Measurements from ENCODE around the gene TGFBR3L. TPM values are rescaled to one million over a fixed set of nuclear protein-coding genes. Genes with fewer than 3 reads are reported as not detected.

TGFBR3L gene
- total RNA-seq, 1 donor from 2014 or later: not detected

- no peak for DNase-seq (ENCODE audit: low spot score)
- Mint-ChIP-seq H3K4me3 (ENCODE audit: unreplicated experiment) (no peak overlapping the region), H3K9me3 (ENCODE audit: unreplicated experiment) (no peaks in the 10 kb centered on the region), H3K36me3 (ENCODE audit: low read depth, unreplicated experiment) (peaks cover 9% of the 10 kb centered on the region), H3K4me1 (ENCODE audit: unreplicated experiment) (peaks cover 12% of the 10 kb centered on the region), H3K27me3 (ENCODE audit: unreplicated experiment) (peaks cover 17% of the 10 kb centered on the region), H3K27ac (ENCODE audit: unreplicated experiment) (no peak overlapping the region)
- TF ChIP-seq CTCF (IDR thresholded peaks at IDR 0.05; ENCODE audit: unreplicated experiment): no peak
Observed at GRCh38 chr19:7900931-7901330, 13.7 kb upstream of the TGFBR3L start.

GRCh38 chr19:7901337-7901736 lies 13.3 kb upstream of the TGFBR3L start:
- Mint-ChIP-seq H3K4me3 (ENCODE audit: unreplicated experiment) (no peak overlapping the region), H3K4me1 (ENCODE audit: unreplicated experiment) (peaks cover 12% of the 10 kb centered on the region), H3K27me3 (ENCODE audit: unreplicated experiment) (peaks cover 17% of the 10 kb centered on the region), H3K27ac (ENCODE audit: unreplicated experiment) (no peak overlapping the region), H3K36me3 (ENCODE audit: low read depth, unreplicated experiment) (peaks cover 9% of the 10 kb centered on the region), H3K9me3 (ENCODE audit: unreplicated experiment) (no peaks in the 10 kb centered on the region)
- DNase-seq (ENCODE audit: low spot score): no peak
- TF ChIP-seq CTCF (IDR thresholded peaks at IDR 0.05; ENCODE audit: unreplicated experiment): no peak

GRCh38 chr19:7902796-7903243 lies 11.8 kb upstream of the TGFBR3L start:
- Mint-ChIP-seq H3K4me1 (ENCODE audit: unreplicated experiment) (peaks cover 12% of the 10 kb centered on the region), H3K27ac (ENCODE audit: unreplicated experiment) (peak overlapping the region; percentile 86), H3K4me3 (ENCODE audit: unreplicated experiment) (peak overlapping the region; percentile 92), H3K27me3 (ENCODE audit: unreplicated experiment) (peaks cover 13% of the 10 kb centered on the region), H3K9me3 (ENCODE audit: unreplicated experiment) (no peaks in the 10 kb centered on the region), H3K36me3 (ENCODE audit: low read depth, unreplicated experiment) (peaks cover 9% of the 10 kb centered on the region)
- no peak for TF ChIP-seq CTCF (IDR thresholded peaks at IDR 0.05; ENCODE audit: unreplicated experiment)
- no peak for DNase-seq (ENCODE audit: low spot score)

GRCh38 chr19:7903244-7904073 lies 11.2 kb upstream of the TGFBR3L start, which contains the start of gene MAP2K7:
TSS of gene MAP2K7 (plus strand) at chr19:7903877. CDS start at chr19:7903945, 68 bp downstream.
- peaks cover 13% of the 10 kb centered on the region for H3K27me3 Mint-ChIP-seq (ENCODE audit: unreplicated experiment)
- TF ChIP-seq CTCF (IDR thresholded peaks at IDR 0.05; ENCODE audit: unreplicated experiment): peak; percentile 57
- peaks cover 12% of the 10 kb centered on the region for H3K4me1 Mint-ChIP-seq (ENCODE audit: unreplicated experiment)
- peak within 1 kb of the TSS; percentile 92 for H3K27ac Mint-ChIP-seq (ENCODE audit: unreplicated experiment)
- H3K36me3 Mint-ChIP-seq (ENCODE audit: low read depth, unreplicated experiment): peaks cover 9% of the 10 kb centered on the region
- peak; percentile 100 for DNase-seq (ENCODE audit: low spot score)
- H3K9me3 Mint-ChIP-seq (ENCODE audit: unreplicated experiment): no peaks in the 10 kb centered on the region
- peak within 1 kb of the TSS; percentile 94 for H3K4me3 Mint-ChIP-seq (ENCODE audit: unreplicated experiment)
